Activated CD4-positive, alpha-beta T cell treated with anti-CD3 and anti-CD28 coated beads for 36 hours (primary cell): ENCODE results near the gene RPL7A. TPM values are rescaled to one million over a fixed set of nuclear protein-coding genes. Genes with fewer than 3 reads are reported as not detected.
"Not testable (repeated sequence)": the region's sequence is repeated elsewhere in the genome, so short reads cannot be mapped to it uniquely, and the experiment has no call there.

Experiments
- ATAC-seq: fragments of 200-7000 bp; cut with Tn5 transposase; one replicate; pipeline ENCODE4 v1.10.0; 2021; ENCODE audit warnings: mild to moderate bottlenecking, moderate library complexity
- CTCF ChIA-PET: fragments of 350-600 bp; sonication (Branson Sonifier 250); formaldehyde crosslinking; loops from one replicate; lab custom pipeline; 2021; ENCODE audit warnings: antibody characterized with exemption; lab: Charles Lee
- POLR2A ChIA-PET: fragments of 350-600 bp; sonication (Branson Sonifier 250); formaldehyde crosslinking; loops from one replicate; lab custom pipeline; 2021; ENCODE audit warnings: antibody characterized with exemption, inconsistent platforms; lab: Charles Lee
- DNase-seq: peaks from one replicate; pipeline ENCODE4 v3.0.0-alpha.2; 2020
- H3K27ac Mint-ChIP-seq: one replicate; pipeline ENCODE4 v1.8.0; 2021; ENCODE audit warnings: mixed read lengths
- H3K27me3 Mint-ChIP-seq: one replicate; pipeline ENCODE4 v1.8.0; 2021; ENCODE audit warnings: mixed read lengths
- H3K36me3 Mint-ChIP-seq: one replicate; pipeline ENCODE4 v1.8.0; 2021; ENCODE audit warnings: low read depth, mixed read lengths
- H3K4me1 Mint-ChIP-seq: one replicate; pipeline ENCODE4 v1.8.0; 2021; ENCODE audit warnings: mixed read lengths
- H3K4me3 Mint-ChIP-seq: one replicate; pipeline ENCODE4 v1.8.0; 2021; ENCODE audit warnings: mild to moderate bottlenecking, moderate library complexity, mixed read lengths
- H3K9me3 Mint-ChIP-seq: one replicate; pipeline ENCODE4 v1.8.0; 2021; ENCODE audit warnings: low read depth, mixed read lengths
- intact Hi-C, 2 experiments: fragments of 100-400 bp; cut with DNase I in 1 of 2; cut with micrococcal nuclease in 1 of 2; formaldehyde crosslinking; loops; one replicate each; pipeline versions ENCODE4 v1.14.2 to v1.15.1; 2022 to 2024; cut with DNase I, micrococcal nuclease
- total RNA-seq, 2 experiments: library from RNA; stranded (reverse); gene quantifications; one replicate each; pipeline ENCODE4 v1.2.3, GENCODE V29; 2021

The RPL7A gene
- total RNA-seq, 2 experiments from 2014 or later = 3,179 to 3,246 TPM

DNA sequence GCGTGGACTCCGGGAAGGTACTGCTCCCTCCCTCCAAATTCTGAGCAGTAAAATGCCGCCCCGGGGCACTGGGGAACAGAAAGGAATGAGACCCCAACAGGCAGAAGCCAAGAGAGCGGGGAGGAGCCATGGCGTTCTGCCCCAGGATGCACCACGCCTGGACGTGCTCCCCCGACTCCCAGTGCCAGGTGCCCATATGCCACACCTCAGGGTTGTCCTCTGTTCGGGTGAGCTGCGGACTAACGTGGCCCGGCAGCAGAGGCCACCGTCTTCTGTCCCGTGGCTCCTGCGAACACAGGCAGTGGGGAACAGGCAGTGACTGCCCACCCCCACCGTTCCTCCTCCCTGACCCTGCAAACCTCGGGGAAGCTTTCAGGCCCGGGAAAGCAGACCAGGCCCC is 16.8 kb upstream of the RPL7A start:
- no peaks in the 10 kb centered on the region for H3K9me3 Mint-ChIP-seq
- H3K27me3 Mint-ChIP-seq = no peaks in the 10 kb centered on the region
- POLR2A ChIA-PET = no interaction called here
- intact Hi-C loops = loop anchor here (5.0 to 10.0 kb wide), 2 partner anchors 39 to 146 kb away; no protein-coding TSS in a partner anchor
- CTCF ChIA-PET = interaction anchor here (0.5 to 2.6 kb wide), 6 partner anchors 35 to 145 kb away, joined by 3 to 18 read pairs (median 5); no protein-coding TSS in a partner anchor
- H3K27ac Mint-ChIP-seq = peak overlapping the region; percentile 20
- H3K4me1 Mint-ChIP-seq = peaks cover 22% of the 10 kb centered on the region
- ATAC-seq (no peak), DNase-seq (no peak)
- peaks cover 46% of the 10 kb centered on the region for H3K36me3 Mint-ChIP-seq
- H3K4me3 Mint-ChIP-seq = no peak overlapping the region

DNA sequence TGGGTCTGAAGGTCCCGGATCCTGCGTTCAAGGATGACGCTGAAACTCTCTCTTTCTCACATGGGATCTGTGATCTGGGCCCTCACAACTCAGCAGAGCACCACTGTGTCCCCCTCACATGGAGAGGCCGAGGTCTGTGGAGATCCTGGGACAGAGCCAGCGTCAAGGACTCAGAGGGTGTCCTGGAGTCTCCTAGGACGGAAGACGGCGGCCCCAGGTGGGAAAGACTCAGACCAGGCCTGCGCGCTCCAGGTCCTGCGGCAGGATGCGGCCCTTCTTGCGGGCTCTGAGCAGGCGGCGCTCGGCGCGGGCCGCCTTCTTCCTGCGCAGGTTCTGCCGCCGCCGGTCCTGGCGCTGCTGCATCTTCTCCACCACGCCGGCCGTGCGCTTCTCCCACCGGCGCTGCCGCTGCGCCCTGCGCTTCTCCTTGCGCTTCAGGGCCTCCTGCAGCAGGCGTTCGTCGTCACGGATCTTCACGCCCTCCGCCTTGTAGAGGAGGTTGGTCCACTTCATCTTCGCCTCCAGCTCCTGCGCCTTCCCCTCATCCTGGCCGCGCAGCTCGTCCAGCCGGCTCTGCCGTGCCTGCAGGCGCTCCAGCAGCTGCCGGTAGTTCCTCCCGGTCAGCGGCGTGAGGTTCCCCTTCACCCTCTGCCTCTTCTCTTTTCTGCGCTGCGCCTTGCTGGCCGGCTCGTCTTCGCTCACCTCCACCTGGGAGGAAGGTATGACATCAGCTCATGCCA is 16.2 kb upstream of the RPL7A start:
- H3K4me1 Mint-ChIP-seq = peaks cover 26% of the 10 kb centered on the region
- ATAC-seq (no peak), DNase-seq (no peak)
- intact Hi-C loops = loop anchor here (5.0 to 10.0 kb wide), 2 partner anchors 40 to 147 kb away; no protein-coding TSS in a partner anchor
- CTCF ChIA-PET = interaction anchor here (0.5 to 2.6 kb wide), 3 partner anchors 76 to 146 kb away, joined by 3 to 18 read pairs (median 5); no protein-coding TSS in a partner anchor
- H3K27ac Mint-ChIP-seq = no peak overlapping the region
- H3K9me3 Mint-ChIP-seq = no peaks in the 10 kb centered on the region
- POLR2A ChIA-PET = no interaction called here
- H3K27me3 Mint-ChIP-seq = no peaks in the 10 kb centered on the region
- H3K4me3 Mint-ChIP-seq = peak overlapping the region; percentile 20
- H3K36me3 Mint-ChIP-seq = peaks cover 46% of the 10 kb centered on the region

DNA sequence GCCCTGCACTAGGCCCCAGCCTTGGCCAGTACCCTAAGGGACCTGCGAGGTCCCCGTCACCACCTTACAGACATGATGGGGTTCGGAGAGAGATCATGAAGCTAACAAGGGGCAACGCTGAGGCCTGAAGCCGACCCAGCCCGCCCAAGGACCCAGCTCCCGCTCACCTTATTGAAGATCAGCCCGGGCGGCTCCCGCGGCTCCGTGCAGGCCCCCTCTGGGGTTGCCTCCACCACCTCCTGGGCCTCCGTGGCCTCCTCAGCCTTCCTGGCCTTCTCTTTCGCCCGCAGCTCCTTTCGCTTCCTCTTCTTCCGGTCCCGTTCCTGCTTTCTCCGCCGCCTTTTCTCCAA is 15.7 kb upstream of the RPL7A start:
- no peaks in the 10 kb centered on the region for H3K9me3 Mint-ChIP-seq
- ChIA-PET POLR2A (interaction anchor here (0.5 kb wide), 1 partner anchor 417 kb away, joined by 4 read pairs; no protein-coding TSS in a partner anchor), CTCF (interaction anchor here (0.9 kb wide), 1 partner anchor 93 kb away, joined by 5 read pairs; no protein-coding TSS in a partner anchor)
- intact Hi-C loops = loop anchor here (5.0 to 10.0 kb wide), 2 partner anchors 40 to 148 kb away; no protein-coding TSS in a partner anchor
- ATAC-seq = no peak
- peaks cover 26% of the 10 kb centered on the region for H3K4me1 Mint-ChIP-seq
- DNase-seq = no peak
- H3K27me3 Mint-ChIP-seq = no peaks in the 10 kb centered on the region
- no peak overlapping the region for H3K27ac Mint-ChIP-seq
- peak overlapping the region; percentile 20 for H3K4me3 Mint-ChIP-seq
- H3K36me3 Mint-ChIP-seq = peaks cover 46% of the 10 kb centered on the region

DNA sequence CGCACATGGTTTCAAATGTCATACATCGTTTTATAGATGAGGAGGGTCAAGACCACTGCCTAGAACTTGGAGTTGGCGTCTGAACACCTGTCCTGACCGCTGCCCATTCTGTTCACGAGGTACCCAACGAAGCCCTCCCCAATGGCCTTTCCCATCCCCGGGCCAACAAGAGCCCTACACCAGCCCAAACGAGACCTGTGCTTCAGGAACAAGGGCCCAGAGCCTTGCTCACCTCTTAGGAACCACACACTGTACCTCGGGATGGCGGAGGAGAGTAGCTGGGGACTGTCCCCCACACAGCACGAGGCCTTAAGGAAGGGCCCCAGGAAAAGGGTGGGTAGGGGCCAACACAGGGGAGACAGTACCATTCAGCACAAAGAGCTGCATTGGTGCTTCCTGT is 15.0 kb upstream of the RPL7A start:
- H3K4me3 Mint-ChIP-seq = no peak overlapping the region
- peaks cover 28% of the 10 kb centered on the region for H3K4me1 Mint-ChIP-seq
- no peak for DNase-seq
- no peaks in the 10 kb centered on the region for H3K9me3 Mint-ChIP-seq
- ChIA-PET CTCF (interaction anchor here (1.1 kb wide), 1 partner anchor 147 kb away, joined by 4 read pairs; no protein-coding TSS in a partner anchor), POLR2A (interaction anchor here (0.5 kb wide), 1 partner anchor 416 kb away, joined by 4 read pairs; no protein-coding TSS in a partner anchor)
- intact Hi-C loops = loop anchor here (5.0 to 10.0 kb wide), 2 partner anchors 41 to 148 kb away; no protein-coding TSS in a partner anchor
- no peaks in the 10 kb centered on the region for H3K27me3 Mint-ChIP-seq
- ATAC-seq = no peak
- peaks cover 46% of the 10 kb centered on the region for H3K36me3 Mint-ChIP-seq
- no peak overlapping the region for H3K27ac Mint-ChIP-seq

DNA sequence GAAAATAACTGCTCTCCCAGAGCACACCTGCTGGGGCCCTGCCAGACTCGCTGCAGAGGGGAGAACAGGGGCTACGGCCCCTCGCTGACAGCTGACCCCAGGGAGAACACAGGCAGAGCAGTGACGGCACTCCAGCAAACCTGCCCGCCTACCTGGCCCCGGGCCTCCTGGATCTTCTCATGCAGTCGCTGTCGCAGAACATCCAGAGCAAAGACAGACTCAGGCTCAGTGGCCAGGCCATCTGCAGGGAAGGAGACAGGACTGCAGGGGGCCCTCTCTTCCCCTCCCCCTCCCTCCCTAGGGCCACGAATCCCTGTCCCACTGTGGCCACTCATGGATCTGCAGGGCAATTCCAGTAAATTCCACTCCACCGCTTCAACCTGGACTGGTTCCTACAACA is 14.5 kb upstream of the RPL7A start:
- Mint-ChIP-seq H3K27ac (peak overlapping the region; percentile 48), H3K27me3 (no peaks in the 10 kb centered on the region), H3K9me3 (no peaks in the 10 kb centered on the region), H3K4me3 (peak overlapping the region; percentile 86), H3K36me3 (peaks cover 46% of the 10 kb centered on the region), H3K4me1 (peaks cover 28% of the 10 kb centered on the region)
- CTCF ChIA-PET = interaction anchor here (0.5 to 1.1 kb wide), 2 partner anchors 27 to 147 kb away, joined by 3 to 4 read pairs; no protein-coding TSS in a partner anchor
- ATAC-seq = no peak
- intact Hi-C loops = loop anchor here (5.0 to 10.0 kb wide), 2 partner anchors 41 to 149 kb away; no protein-coding TSS in a partner anchor
- POLR2A ChIA-PET = interaction anchor here (1.2 kb wide), 1 partner anchor 14 kb away, joined by 3 read pairs; the partner anchor contains the start of genes MED22 and RPL7A
- DNase-seq = no peak

DNA sequence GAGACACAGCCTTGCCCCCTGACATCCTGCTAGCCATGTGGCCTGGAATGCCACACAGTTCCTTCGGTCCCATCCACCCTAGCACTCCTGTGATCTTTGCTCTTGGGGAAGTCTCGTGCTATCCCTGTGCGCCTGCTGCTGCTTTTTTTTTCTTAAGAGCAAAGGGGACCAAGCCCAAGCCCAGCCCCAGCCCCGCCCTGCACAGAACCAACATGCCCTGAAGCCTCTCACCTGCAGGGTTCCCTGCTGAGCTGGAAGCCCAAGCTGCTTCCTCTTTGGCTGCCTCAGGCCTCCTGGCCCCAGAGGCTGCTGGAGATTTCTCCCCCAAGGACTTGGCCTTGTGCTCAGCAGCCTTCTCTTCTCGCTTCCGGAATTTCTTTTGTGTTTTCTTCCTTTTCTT is 13.9 kb upstream of the RPL7A start:
- DNase-seq (no peak), ATAC-seq (no peak)
- POLR2A ChIA-PET = interaction anchor here (1.2 kb wide), 1 partner anchor 14 kb away, joined by 3 read pairs; the partner anchor contains the start of genes MED22 and RPL7A
- CTCF ChIA-PET = interaction anchor here (0.5 to 1.2 kb wide), 3 partner anchors 28 to 153 kb away, joined by 3 read pairs; no protein-coding TSS in a partner anchor
- no peaks in the 10 kb centered on the region for H3K9me3 Mint-ChIP-seq
- H3K4me1 Mint-ChIP-seq = peaks cover 28% of the 10 kb centered on the region
- H3K36me3 Mint-ChIP-seq = peaks cover 46% of the 10 kb centered on the region
- peak overlapping the region; percentile 89 for H3K27ac Mint-ChIP-seq
- no peaks in the 10 kb centered on the region for H3K27me3 Mint-ChIP-seq
- intact Hi-C loops = loop anchor here (2.0 to 10.0 kb wide), 3 partner anchors 42 to 149 kb away; no protein-coding TSS in a partner anchor
- peak overlapping the region; percentile 86 for H3K4me3 Mint-ChIP-seq

DNA sequence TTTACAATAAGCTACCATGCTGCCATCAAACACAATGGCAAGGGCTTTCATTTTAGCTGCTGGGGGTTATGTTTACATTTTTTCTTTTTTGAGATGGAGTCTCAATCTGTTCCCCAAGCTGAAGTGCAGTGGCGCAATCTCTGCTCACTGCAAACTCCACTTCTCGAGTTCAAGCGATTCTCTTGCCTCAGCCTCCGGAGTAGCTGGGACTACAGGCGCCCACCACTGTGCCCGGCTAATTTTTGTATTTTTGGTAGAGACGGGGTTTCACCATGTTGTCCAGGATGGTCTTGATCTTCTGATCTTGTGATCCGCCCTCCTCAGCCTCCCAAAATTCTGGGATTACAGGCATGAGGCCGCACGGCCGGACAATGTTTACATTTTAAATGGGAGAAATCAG is 13.1 kb upstream of the RPL7A start:
- CTCF ChIA-PET = interaction anchor here (0.6 to 1.2 kb wide), 3 partner anchors 36 to 152 kb away, joined by 3 to 4 read pairs (median 3); no protein-coding TSS in a partner anchor
- not testable (repeated sequence) for DNase-seq, H3K9me3 Mint-ChIP-seq, H3K27me3 Mint-ChIP-seq, ATAC-seq
- Mint-ChIP-seq H3K4me3 (peak overlapping the region; percentile 86), H3K36me3 (peaks cover 51% of the 10 kb centered on the region), H3K27ac (peak overlapping the region; percentile 89), H3K4me1 (peaks cover 28% of the 10 kb centered on the region)
- intact Hi-C loops = loop anchor here (2.0 to 10.0 kb wide), 4 partner anchors 43 to 458 kb away; partner anchors contain the start of genes AK8 (in 1 of the 2) and SPACA9 (in 1 of the 2)
- POLR2A ChIA-PET = interaction anchor here (1.1 kb wide), 1 partner anchor 13 kb away, joined by 3 read pairs; the partner anchor contains the start of genes MED22 and RPL7A

DNA sequence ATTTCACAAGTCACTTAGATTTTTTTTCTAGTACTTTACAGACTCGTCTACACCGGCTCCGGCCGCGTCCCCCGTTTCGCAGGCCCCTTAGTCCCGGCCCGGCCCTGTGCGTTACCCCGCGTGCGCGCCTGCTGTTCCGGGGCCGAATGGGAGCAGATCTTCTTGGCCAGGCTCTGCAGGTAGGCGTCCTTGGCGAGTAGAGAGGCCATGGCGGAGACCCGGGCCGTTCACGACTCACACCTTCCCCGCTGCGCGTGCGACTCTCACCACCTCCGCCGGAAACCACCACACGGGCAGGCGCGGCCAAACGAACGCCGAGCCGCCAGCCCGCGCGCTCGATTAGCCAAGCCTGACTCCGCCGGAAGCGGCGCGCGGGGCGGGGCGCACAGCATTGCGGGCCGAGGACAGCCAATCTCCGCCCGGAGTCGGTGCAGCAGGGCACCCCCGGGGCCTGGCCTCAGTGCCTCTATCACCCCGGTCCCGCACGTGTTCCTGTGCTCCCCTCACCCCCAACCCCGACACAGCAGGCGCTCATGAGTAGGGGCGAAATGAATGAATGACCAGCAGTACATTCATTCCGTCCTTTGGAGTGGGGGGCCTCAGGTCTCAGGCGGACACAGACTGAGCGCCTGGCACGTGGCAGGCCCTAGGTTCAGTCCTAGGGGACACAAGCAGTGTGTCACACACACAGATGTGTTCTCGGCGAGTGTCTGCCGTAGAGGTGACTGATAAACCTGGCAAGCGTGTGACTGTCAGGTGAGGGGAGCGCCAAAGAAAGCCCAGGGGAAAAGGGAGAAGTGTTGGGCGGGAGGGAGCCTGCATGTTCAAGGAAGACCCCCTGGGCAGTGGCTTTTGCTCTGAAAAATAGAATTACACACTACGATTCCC is 11.8 kb upstream of the RPL7A start, which contains the start of gene SURF6:
Gene SURF6 (minus strand): TSS at position 265 of the 888 bp plus-strand sequence. CDS start 56 bp downstream, at position 209.
- H3K9me3 Mint-ChIP-seq = no peaks in the 10 kb centered on the region
- H3K27ac Mint-ChIP-seq = peak within 1 kb of the TSS; percentile 89
- peak; percentile 96 for ATAC-seq
- peaks cover 50% of the 10 kb centered on the region for H3K36me3 Mint-ChIP-seq
- H3K4me1 Mint-ChIP-seq = peaks cover 23% of the 10 kb centered on the region
- H3K4me3 Mint-ChIP-seq = peak within 1 kb of the TSS; percentile 86
- no peaks in the 10 kb centered on the region for H3K27me3 Mint-ChIP-seq
- DNase-seq = peak; percentile 97
- CTCF ChIA-PET = no interaction called here
- POLR2A ChIA-PET = interaction anchor here (0.7 to 1.1 kb wide), 2 partner anchors 12 to 305 kb away, joined by 3 to 4 read pairs; partner anchors contain the start of genes MED22 and RPL7A
- intact Hi-C loops = loop anchor here (1.0 to 10.0 kb wide), 18 partner anchors 11 to 689 kb away; partner anchors contain the start of genes AK8 (in 1 of the 2), BRD3OS (in 1 of the 2), CACFD1 (in 1 of the 2) and GTF3C5 (in 1 of the 2)

DNA sequence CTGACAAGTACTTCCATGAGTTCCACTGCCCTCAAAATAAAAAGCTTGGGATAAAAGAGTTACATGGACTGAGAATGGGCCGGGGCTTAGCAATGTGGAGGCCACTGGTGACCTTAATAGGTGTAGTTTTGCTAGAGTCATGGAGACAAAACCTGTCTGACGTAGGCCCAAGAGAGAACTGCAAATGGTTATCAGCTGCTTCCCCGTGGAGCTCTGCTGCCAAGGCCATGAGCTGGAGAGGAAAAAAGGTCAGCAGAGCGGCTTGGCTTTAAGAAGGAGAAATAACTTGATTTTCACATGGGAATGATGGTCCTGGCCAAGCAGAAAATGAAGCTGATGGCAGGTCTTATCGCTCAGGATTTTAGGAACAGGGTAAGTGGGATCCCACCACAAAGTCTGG is 8.4 kb upstream of the RPL7A start:
- Mint-ChIP-seq H3K27ac (no peak overlapping the region), H3K4me1 (peaks cover 11% of the 10 kb centered on the region), H3K27me3 (no peaks in the 10 kb centered on the region), H3K4me3 (no peak overlapping the region), H3K36me3 (peaks cover 37% of the 10 kb centered on the region), H3K9me3 (no peaks in the 10 kb centered on the region)
- ChIA-PET CTCF (interaction anchor here (0.7 to 2.1 kb wide), 6 partner anchors 8 to 153 kb away, joined by 3 to 10 read pairs (median 5); partner anchors contain the start of genes MED22, RPL7A and STKLD1), POLR2A (interaction anchor here (1.5 kb wide), 1 partner anchor 11 kb away, joined by 7 read pairs; no protein-coding TSS in a partner anchor)
- no peak for DNase-seq
- ATAC-seq = no peak
- intact Hi-C loops = loop anchor here (5.0 to 10.0 kb wide), 3 partner anchors 155 to 985 kb away; partner anchors contain the start of genes AK8 (in 1 of the 2), SETX (in 1 of the 2) and SPACA9 (in 1 of the 2)

DNA sequence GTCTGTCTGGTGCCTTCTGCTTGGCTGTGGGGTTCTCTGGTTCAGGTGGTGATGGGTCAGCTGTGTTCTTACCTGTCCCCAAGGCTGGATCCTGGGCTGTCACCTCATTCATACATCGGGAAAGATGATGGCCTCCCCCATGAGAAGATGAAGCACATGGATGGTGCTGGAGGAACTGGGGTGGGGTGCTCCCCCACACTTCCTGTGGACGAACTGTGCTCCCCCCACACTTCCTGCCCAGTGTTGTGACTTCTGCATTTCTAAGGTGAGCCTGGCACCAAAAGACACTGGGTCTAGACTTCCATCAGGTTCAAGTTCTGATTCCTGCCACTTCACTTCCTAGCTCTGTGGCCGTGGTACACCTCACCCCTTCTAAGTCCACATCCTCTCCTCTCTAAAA is 7.8 kb upstream of the RPL7A start:
- intact Hi-C loops = loop anchor here in 1 of 2 experiments (10.0 kb wide), 1 partner anchor 985 kb away; the partner anchor contains the start of gene SETX
- ATAC-seq = no peak
- no peaks in the 10 kb centered on the region for H3K9me3 Mint-ChIP-seq

More for the DNA sequence above, 7.8 kb upstream of the RPL7A start:
- Mint-ChIP-seq H3K4me1 (peaks cover 8% of the 10 kb centered on the region), H3K27me3 (no peaks in the 10 kb centered on the region), H3K4me3 (no peak overlapping the region), H3K36me3 (peaks cover 42% of the 10 kb centered on the region), H3K27ac (no peak overlapping the region)
- DNase-seq = no peak
- CTCF ChIA-PET = interaction anchor here (1.2 to 2.1 kb wide), 5 partner anchors 8 to 37 kb away, joined by 3 to 10 read pairs (median 5); partner anchors contain the start of genes MED22, RPL7A and STKLD1
- POLR2A ChIA-PET = interaction anchor here (1.5 kb wide), 1 partner anchor 10 kb away, joined by 7 read pairs; no protein-coding TSS in a partner anchor
